PC-3 (cell line): ENCODE measurements around the gene MIS18A.
A peak's percentile ranks its signal among the peaks of the same experiment; 100 is the strongest.

Experiments
- EZH2 ChIP-seq: fragments of 300-600 bp; sonication (generic); IDR thresholded peaks from one replicate; pipeline ENCODE4 v1.6.1; 2017; ENCODE audit warnings: antibody characterized with exemption, mild to moderate bottlenecking, low read length; ENCODE audit not compliant: unreplicated experiment
- EZH2phosphoT487 ChIP-seq: fragments of 300-600 bp; sonication (generic); IDR thresholded peaks from 2 replicates; pipeline ENCODE4 v1.6.1; 2018; ENCODE audit warnings: mild to moderate bottlenecking, antibody characterized with exemption, low read length, borderline replicate concordance
- TF ChIP-seq, protein P1 (sequence below): fragments of 300-600 bp; sonication (generic); conservative IDR thresholded peaks from 2 replicates; pipeline ENCODE4 v1.5.1; 2017; ENCODE audit warnings: antibody characterized with exemption, low read depth, mild to moderate bottlenecking, low read length

DNA sequence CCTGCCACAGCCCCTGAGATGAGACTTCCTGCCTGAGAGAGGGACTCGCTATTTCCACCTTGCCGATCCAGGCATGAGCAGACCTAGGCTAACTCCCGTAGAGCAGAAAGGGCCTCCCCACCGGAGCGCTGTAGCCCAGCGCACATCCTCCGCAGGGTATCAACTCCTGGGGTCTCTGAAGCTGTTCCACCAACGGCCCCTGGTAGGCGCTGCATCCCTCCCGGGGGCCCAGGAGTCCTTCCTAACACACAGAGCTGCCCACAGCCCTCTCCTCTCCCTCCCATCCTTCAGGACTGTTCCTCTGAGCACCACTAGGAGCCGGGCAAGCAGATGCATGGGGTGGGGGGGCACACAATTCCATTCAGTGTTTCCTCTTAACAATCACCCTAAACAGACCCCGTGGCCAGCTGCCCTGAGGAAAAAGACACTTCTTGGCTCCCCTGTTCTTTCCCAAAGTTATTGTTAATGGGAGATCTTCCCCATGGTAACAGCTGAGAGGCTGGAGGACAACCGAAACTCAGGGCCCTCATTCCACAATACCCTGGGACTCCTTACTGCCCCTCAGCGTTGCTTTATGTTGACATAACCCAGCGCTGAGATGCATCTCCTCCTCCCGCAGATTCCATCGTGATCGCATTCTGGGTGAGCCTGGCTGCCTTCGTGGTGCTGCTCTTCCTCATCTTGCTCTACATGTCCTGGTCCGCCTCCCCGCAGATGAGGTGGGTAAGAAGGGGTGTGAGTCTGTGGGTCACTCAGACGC lies 27.4 kb upstream of the MIS18A start:
- TF ChIP-seq, protein P1, sequence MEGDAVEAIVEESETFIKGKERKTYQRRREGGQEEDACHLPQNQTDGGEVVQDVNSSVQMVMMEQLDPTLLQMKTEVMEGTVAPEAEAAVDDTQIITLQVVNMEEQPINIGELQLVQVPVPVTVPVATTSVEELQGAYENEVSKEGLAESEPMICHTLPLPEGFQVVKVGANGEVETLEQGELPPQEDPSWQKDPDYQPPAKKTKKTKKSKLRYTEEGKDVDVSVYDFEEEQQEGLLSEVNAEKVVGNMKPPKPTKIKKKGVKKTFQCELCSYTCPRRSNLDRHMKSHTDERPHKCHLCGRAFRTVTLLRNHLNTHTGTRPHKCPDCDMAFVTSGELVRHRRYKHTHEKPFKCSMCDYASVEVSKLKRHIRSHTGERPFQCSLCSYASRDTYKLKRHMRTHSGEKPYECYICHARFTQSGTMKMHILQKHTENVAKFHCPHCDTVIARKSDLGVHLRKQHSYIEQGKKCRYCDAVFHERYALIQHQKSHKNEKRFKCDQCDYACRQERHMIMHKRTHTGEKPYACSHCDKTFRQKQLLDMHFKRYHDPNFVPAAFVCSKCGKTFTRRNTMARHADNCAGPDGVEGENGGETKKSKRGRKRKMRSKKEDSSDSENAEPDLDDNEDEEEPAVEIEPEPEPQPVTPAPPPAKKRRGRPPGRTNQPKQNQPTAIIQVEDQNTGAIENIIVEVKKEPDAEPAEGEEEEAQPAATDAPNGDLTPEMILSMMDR: peak; percentile 33; the same call in 1 of the 2 replicates
- no peak for TF ChIP-seq EZH2phosphoT487
- no peak for TF ChIP-seq EZH2
